NCI-H1048 (cell line): ENCODE data around the gene CDC6.
"Not testable (repeated sequence)": the region's sequence is repeated elsewhere in the genome, so short reads cannot be mapped to it uniquely, and the experiment has no call there.

Source experiments
- DNase-seq: peaks from one replicate; lab custom pipeline; 2025; lab: John Stamatoyannopoulos, UW

CDC6 gene

DNA sequence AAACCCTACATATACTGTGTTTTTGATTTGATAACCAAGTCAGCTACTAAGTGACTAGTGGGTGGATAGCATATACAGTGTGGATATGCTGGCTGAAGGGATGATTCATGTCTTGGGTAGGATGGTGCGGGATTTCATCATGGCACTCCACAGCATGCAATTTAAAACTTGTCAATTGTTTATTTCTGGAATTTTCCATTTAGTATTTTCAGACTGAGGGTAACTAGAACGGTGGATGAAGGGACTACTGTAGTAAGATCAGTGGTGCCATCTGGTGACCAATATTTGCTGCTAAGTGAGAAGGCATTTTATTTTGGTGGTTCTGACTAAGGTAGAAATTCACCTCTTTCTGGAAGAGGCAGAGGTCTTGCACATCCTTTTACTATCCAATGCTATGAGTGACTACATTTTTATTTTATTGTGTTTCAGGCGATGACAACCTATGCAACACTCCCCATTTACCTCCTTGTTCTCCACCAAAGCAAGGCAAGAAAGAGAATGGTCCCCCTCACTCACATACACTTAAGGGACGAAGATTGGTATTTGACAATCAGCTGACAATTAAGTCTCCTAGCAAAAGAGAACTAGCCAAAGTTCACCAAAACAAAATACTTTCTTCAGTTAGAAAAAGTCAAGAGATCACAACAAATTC lies 3.1 kb downstream of the CDC6 start:
- no peak for DNase-seq

DNA sequence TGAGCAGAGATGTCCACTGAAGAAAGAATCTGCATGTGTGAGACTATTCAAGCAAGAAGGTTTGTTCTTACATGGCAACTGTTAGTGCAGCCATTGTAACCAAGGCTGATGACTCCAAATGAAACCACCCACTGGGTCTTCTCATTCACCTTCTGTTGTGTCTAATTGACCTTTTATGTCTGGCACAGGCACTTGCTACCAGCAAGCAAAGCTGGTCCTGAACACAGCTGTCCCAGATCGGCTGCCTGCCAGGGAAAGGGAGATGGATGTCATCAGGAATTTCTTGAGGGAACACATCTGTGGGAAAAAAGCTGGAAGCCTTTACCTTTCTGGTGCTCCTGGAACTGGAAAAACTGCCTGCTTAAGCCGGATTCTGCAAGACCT lies 3.6 kb downstream of the CDC6 start:
- no peak for DNase-seq

DNA sequence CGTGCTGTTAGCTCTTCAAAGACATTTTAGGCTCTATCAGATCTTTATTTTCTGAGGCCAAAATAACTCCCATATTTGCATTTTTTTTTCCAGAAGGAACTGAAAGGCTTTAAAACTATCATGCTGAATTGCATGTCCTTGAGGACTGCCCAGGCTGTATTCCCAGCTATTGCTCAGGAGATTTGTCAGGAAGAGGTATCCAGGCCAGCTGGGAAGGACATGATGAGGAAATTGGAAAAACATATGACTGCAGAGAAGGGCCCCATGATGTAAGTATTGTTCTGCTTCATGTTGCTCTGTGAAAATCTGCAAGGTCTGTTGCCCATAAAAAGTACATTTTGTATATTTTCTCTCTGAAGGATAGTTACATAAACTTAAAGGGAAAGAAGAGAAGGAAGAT lies 5.7 kb downstream of the CDC6 start:
- no peak for DNase-seq

DNA sequence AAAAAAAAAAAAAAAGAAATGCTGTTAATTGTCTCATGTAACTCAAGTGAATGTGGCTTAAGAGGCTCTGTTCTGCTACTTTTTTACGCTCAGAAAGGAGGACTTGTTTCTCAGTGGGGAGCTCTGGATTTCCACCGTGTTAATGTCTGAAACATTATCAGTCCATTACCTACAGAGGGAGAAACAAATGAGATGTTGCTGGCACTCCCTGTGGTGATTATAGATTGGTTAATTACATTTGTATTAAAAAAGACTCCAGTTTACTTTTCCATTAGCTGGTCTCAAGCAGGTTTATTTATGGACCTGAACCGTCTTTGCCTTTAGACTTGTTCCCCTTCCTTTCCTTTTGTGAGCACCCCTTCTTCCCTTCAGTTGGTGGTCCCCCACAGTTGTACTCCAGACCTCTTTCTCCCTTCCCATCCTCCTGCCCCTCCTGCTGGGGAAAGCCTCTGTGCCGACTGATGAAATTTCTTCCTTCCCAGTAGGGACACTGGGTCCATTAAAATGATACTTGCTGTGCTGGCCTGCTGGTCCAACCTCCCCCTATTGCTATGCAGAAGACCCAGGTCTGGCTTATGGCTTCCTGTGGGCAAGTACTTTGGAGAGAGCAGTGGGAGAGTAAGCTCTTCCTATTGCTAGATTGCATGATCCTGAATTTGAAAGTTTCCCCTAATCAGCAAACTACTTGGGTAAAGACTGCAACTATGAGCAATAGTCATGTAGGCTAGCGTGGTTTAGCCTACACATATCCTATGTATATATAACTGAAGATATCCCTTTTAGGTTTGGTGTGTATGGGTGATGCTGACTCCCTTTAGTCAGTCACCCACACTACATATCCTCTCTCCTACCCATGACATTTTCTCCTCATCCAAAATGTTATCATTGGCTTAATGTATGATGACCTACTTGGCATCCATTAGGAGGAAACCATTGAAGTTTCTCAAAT lies 8.1 kb downstream of the CDC6 start:
- no peak for DNase-seq

DNA sequence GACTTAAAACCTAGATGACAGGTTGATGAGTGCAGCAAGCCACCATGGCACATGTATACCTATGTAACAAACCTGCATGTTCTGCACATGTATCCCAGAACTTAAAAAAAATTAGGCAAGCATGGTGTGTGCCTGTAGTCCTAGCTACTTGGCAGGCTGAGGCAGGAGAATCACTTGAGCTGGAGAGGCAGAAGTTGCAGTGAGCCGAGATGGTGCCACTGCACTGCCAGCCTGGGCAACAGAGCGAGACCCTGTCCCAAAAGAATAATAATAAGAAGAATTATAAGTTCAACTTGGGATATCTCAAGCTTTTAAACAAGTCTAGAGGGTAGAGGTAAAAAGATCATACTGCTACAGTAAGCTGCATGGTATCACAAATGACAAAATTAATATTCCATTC lies 9.8 kb downstream of the CDC6 start:
- DNase-seq, result no peak

DNA sequence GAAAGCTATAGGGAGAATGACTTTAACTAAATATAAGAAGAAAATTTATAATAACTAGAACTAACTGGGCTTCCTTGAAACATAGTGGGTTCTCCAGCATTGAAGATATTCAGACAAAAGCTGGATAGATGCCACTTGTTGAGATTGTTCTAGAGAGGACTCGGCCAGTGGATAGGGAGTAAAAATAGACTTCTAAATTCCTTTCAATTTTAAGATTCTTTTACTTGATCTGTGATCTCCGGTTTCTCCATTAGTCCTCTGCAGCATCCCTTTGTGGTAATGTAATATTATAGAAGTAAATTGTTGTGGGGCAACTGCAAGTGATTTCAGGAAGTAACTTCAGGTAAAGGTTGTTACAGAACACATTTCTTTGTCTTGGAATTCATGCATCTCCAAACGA lies 11.0 kb downstream of the CDC6 start:
- no peak for DNase-seq

DNA sequence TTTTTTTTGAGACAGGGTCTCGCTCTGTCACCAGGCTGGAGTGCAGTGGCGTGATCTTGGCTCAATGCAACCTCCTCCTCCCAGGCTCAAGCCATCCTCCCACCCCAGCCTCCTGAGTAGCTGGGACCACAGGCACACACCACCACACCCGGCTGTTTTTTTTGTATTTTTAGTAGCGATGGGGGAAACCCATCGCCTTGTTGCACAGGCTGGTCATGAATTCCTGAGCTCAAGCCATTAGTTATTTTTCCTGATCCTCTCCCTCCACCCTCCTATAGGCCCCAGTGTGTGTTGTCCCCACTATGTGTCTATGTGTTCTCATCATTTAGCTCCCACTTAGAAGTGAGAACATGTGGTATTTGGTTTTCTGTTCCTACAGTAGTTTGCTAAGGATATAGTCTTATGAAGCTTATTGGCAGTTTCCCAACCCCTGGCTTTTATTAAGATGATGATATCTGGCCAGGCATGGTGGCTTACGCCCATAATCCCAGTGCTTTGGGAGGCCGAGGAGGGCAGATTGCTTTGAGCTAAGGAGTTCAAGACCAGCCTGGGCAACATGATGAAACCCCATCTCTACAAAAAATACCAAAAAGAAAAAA lies 11.6 kb downstream of the CDC6 start:
- not testable (repeated sequence) for DNase-seq

DNA sequence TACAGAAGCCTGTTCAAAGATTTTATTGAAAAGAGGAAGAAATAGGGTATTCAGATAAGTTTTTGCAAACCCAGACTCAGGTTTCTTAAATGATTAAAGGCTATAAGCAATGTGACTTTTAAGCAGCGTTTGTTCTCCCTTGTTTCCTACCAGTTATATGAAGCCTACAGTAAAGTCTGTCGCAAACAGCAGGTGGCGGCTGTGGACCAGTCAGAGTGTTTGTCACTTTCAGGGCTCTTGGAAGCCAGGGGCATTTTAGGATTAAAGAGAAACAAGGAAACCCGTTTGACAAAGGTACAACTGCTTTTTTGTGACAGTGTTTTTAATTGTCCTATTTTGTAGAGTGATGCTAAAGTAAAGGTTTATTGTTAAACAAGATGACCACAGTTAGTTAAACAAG lies 13.6 kb downstream of the CDC6 start:
- DNase-seq, result no peak

DNA sequence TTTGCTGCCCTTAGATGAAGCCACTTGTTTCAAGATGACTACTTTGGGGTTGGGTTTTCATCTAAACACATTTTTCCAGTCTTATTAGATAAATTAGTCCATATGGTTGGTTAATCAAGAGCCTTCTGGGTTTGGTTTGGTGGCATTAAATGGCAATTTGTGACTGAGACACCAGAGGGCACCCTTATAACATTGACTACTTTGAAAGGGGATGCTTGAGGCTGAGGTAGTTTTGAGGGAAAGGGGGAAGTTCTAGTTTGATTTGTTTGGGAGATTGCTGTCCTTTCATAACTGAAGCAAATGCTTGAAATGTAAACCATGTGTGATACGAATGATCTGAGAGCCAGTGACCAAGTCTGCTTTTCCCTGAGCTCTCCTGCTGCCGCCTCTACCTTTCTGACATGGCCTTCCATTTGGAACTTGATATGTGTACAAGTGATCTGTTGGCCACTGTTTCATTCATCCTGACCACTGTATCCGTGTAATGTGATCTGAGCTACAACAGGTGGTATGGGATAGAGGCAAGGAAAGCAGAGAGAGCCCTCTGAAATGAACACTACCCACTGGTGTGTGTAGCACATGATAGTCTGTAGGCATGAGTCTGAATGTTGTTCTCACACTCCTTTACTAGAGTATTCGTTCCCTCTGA lies 15.5 kb downstream of the CDC6 start:
- DNase-seq, result no peak

DNA sequence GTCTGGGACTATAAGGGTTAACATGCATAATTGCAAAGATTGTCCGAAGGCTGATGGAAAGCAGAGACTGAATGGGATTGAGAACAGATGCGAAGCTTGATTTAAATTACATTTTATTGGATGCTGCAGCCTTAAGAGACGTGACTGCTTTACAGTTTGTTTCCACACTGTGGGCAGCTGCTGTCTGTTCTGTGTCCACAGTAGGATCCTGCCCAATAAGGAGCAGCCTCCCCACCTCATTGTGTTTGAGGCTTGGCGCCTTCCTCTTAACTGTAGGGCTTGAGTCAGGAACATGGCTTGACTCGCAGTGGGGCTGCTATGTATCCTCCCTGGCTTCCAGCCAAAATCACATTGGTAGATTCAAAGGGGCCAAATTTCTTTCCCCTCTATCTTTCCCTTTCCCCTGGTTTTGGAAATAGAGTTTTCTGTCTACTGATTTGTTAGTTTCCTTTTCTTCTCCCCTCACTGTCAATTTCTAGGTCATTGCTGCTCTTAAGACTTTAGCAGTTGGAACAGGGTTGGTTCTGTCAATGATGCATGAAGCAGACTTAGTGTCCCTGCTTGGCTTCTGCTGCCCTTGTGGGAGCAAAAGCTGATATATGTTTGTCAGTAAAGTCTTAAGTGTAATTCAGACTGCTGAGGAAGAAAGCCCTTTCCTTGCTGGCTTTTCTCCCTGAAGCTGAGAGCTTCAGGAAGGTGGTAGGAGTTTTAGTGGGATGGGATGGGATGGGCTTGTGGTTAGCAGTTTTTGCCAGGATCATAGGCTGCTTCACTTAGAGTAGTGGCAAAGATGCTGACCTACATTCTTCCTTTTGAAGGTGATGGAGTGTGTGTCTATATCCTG lies 16.3 kb downstream of the CDC6 start:
- no peak for DNase-seq

DNA sequence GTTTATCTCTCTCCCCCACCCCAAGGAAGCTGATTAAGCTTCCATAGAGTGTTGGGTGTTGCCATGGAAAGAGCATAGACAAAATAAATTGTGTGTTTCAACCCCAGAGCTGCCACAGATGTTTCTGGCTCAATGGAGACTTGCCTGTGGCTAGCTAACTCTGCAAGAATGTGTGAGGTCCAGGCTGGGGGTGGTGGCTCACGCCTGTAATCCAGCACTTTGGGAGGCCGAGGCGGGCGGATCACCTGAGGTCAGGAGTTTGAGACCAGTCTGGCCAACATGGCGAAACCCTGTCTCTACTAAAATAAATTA lies 16.8 kb downstream of the CDC6 start:
- DNase-seq, result not testable (repeated sequence)

DNA sequence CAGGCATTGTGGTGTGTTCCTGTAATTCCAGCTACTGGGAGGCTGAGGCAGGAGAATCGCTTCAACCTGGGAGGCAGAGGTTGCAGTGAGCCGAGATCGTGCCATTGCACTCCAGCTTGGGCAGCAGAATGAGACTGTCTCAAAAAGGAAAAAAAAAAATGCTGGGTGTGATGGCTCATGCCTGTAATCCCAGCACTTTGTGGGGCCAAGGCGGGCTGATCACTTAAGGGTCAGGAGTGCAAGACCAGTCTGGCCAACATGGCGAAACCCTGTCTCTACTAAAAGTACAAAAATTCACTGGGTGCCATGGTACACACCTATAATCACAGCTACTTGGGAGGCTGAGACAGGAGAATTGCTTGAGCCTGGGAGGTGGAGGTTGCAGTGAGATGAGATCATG lies 17.2 kb downstream of the CDC6 start:
- not testable (repeated sequence) for DNase-seq

DNA sequence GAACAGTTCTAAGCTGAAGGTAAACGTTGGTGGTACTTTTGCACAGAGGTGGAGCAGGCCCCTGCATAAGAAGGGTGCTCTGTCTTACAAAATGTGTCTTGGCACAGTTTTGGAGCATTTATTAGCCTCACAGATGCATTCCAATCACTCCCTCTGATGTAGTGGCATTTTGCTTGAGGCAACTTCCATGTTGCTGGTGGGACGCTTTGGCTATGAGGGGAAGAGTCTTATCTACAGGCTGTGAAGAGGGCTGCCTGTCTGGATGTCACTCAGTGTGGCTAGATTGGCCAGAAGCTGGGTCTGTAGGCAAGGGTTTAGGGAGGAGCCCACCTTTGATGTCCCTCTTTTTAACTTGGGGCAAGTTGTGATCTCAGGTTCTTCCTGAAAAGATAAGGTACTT lies 18.7 kb downstream of the CDC6 start:
- no peak for DNase-seq

DNA sequence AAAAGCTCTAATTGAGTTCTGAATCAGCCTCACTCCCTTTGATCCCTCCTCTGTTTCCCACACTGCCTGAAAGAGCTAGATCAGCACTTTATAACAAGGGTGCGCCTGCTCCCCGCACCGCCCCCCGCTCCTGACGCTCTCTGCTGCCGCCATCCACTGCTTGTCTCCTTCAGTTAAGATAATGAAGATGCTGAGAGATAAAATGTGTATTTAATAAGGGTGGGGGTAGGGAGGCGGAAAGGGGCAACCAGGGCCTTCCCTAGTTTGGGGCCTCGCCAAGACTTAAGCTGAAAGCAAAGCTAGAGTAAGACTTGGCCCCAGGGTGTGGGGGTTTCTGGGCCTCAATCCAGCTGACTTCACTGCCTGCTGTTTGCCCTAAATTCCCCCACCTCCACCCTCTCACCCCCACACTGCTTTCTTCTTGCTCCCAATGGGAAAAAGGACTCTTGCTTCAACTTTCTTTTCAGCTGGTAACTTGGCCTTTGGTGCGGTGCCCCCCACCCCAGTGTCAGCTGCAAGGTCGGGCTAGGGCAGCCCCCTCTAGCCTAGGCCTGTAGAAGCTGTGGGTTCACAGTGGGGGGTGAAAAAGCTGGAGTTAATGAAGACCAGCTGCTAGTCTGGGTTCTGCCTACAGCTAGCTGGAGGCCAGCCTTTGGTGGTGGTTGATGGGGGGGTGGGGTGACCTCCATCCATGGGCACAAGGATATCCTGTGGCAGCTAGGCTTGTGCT lies 19.5 kb downstream of the CDC6 start:
- no peak for DNase-seq

DNA sequence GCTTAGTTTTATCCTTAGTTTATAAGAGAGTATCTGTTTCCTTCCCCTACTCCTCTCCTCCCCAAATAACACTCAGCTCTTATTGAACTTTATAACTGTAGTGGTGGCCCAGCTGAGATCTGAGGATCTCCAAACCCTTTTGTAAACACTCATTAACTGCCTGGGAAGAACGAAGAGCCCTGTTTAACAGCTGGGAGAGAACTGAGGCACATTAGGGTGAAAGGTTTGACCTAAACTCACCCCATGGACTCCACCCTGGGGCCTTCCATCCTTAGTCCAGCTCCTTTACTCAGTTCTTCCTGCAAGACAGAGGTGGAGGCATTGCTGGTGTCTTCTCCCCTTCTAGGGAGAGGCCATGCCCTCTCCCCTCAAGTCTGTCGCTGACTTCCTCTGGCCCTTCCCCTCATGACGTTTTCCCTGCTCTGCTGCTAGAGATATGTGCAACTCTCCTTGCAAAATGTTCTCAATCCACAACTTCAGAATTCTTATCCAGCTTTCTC lies 20.1 kb downstream of the CDC6 start:
- DNase-seq, result no peak

DNA sequence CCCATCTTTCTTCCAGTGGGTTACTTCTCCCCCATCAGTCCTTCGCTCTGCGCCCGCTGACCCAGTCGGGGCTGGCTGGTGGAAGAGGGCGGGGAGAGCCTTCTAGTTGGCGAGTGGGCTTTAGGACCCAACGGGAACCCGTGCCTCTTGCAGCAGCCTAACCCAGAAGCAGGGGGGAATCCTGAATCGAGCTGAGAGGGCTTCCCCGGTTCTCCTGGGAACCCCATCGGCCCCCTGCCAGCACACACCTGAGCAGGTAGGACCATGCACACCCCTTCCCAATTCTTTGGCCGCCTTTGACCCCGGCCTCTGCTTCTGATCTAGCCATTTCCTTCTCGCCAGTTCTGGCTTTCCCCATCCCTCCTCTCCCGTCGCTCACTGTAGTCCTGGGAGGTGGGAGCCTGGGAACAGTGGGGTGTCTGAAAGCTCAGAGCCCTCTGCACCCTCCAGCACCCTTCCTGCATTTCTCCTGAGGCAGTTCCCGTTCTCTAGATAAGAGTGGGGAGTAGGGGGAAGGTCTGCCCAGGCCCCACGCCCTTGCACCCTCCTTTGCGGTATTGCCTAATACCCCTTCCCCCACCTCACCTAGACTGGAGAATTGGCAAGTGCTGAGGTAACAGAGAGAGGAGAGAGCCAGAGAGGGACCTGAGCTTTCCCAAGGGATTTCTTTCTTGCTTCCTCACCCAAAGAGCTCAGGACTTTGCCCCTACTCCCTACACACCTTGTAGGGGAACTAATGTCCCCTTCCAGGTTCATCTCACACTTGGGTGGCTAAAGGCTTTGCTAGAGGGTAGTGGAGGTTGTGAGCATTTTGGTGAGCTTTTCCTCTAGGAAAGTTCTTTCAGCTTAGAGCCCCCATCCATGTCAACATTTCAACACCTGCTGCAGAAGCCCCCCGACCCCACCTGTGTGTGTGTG lies 21.6 kb downstream of the CDC6 start, which contains the start of gene RARA:
Gene RARA (plus strand): TSS at position 150 of the 918 bp plus-strand sequence. CDS start 22,039 bp downstream, outside the sequence.
- DNase-seq, result no peak

DNA sequence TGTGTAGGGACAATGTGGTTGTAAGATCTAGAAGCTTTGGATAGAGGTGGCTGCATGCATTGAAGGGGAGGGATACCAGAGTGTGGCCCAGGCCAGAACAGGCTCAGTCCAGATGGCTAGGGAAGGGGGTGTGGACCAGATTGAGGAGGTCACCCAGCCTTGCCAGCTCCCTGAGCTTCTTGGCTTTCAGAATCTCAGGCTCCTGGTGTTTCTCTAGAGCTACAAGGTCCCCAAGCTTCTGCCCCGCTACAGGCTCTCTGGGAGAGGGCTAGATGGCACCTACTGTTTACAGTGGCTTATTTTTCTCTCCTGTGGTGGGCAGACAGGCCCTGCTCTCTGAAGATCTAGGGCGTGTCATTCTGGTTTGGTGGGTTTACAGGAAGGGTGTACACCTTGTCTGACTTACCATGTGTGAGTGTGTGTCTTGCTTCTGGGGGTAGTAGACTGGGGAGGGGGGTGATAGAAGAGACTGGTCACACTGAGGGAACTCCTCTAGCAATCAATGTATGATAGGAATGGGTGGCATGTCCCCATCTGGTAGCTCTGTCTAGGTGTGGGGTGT lies 22.4 kb downstream of the CDC6 start:
- no peak for DNase-seq

DNA sequence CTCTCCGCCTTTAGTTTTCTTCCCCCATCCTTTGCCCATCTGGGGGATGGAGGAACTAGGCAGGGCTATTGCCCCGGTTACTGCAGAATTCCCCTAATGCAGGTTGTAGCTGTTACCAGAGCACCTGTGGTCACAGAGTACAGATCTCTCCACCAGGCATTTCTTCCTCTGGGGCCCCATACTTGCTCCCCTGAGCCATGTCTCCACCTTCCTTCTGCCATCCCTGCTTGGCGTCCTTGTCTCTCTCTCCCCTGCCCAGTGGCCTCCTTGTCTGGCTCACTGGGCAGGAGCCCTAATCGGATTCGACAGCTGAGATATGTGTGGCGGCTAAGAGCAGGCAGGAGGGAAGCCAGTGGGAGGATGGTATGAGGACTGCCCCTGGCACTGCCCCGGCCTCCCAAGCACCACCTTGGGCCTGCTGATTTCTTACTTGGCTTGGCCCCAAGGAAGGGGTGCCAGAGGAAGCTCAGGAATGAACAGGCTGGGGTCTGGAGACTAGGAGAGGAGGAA lies 23.3 kb downstream of the CDC6 start:
- no peak for DNase-seq

DNA sequence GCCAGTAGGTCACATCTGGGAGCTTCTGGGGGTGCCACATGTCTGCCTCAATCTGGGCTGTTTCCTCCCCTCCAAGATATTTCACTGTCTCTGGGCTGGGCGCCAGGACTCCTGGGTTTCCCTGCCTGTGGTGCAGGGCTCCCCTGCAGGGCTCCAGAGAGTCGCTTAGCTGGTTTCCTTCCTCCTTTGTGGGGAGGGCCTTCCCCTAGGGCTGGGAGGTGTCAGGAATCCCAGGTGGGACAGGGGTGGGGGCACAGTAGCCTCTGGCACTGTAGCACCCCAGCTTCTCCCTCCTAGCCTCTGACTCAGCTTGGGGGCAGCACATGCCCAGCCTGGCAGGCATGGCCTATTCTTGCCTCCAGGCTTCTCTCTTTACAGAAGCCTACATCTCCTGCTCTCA lies 23.9 kb downstream of the CDC6 start:
- DNase-seq, result no peak
